A549 (cell line): ENCODE measurements around the gene SLC45A1.

Experiments used
- CEBPB ChIP-seq, 2 experiments: fragments of >200 bp in 1 of 2; sonication (Bioruptor Twin) in 1 of 2; formaldehyde crosslinking in 1 of 2; IDR thresholded peaks; 2 replicates each; pipeline ENCODE4 v1.6.1; 2012 to 2016
- CTCF ChIP-seq: fragments of >200 bp; sonication (Bioruptor Twin); formaldehyde crosslinking; IDR thresholded peaks from 3 replicates; pipeline ENCODE4 v1.5.1; 2016
- ESRRA ChIP-seq: fragments of 150-350 bp; IDR thresholded peaks from 2 replicates; pipeline ENCODE4 v1.6.1; 2014; ENCODE audit warnings: mild to moderate bottlenecking, low read length, borderline replicate concordance
- HDAC2 ChIP-seq: fragments of 200-600 bp; sonication (generic); IDR thresholded peaks from 2 replicates; pipeline ENCODE4 v1.6.1; 2016
- MAFK ChIP-seq: fragments of 450-650 bp; IDR thresholded peaks from 2 replicates; pipeline ENCODE4 v1.6.1; 2014; ENCODE audit not compliant: partially characterized antibody
- POLR2A ChIP-seq: IDR thresholded peaks from 2 replicates; pipeline ENCODE4 v1.6.1; 2012; ENCODE audit warnings: mild to moderate bottlenecking, low read length
- ZC3H11A ChIP-seq: fragments of 450-650 bp; IDR thresholded peaks from 2 replicates; pipeline ENCODE4 v1.6.1; 2014; ENCODE audit warnings: antibody characterized with exemption, mild to moderate bottlenecking
- TF ChIP-seq, protein P1 (sequence below): IDR thresholded peaks from 2 replicates; pipeline ENCODE4 v1.6.1; 2012
- TF ChIP-seq, protein P2 (sequence below): fragments of 450-650 bp; IDR thresholded peaks from 2 replicates; pipeline ENCODE4 v1.6.1; 2014; ENCODE audit warnings: antibody characterized with exemption

DNA sequence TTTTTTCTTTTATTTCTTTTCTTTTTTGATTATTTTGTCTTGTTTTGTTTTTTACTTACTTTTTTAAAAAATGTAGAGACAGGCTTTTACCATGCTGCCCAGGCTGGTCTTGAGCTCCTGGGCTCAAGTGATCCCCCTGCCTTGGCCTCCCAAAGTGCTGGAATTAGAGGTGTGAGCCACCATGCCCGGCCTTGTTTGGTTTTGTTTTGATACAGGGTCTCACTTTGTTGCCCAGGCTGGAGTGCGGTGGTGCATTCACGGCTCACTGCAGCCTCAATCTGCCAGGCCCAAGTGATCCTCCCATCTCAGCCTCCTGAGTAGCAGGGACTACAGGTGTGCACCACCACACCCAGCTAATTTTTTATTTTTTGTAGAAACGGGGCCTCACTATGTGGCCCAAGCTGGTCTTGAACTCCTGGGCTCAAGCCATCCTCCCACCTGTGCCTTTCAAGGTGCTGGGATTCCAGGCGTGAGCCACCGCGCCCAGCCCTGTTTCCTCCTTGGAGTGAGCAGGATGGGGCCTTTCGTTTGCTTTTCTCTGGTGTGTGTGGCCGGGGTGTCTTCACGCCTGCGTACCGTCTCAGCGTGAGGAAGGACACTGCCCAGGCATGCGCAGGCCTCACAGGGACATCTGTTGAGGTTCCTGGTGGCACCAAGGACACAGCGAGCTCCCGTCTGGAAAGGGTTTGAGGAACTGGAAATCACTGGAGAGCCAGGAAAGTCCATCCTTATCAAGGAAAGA, 15.5 kb downstream of the SLC45A1 start:
- no peak for TF ChIP-seq HDAC2
- TF ChIP-seq CEBPB (IDR thresholded peaks at IDR 0.05), result no peak
- TF ChIP-seq CTCF, result no peak
- TF ChIP-seq, protein P1, sequence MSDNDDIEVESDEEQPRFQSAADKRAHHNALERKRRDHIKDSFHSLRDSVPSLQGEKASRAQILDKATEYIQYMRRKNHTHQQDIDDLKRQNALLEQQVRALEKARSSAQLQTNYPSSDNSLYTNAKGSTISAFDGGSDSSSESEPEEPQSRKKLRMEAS, result no peak
- no peak for TF ChIP-seq MAFK
- TF ChIP-seq, protein P2, sequence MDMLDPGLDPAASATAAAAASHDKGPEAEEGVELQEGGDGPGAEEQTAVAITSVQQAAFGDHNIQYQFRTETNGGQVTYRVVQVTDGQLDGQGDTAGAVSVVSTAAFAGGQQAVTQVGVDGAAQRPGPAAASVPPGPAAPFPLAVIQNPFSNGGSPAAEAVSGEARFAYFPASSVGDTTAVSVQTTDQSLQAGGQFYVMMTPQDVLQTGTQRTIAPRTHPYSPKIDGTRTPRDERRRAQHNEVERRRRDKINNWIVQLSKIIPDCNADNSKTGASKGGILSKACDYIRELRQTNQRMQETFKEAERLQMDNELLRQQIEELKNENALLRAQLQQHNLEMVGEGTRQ, result no peak
- no peak for TF ChIP-seq POLR2A
- TF ChIP-seq ZC3H11A, result no peak
- no peak for TF ChIP-seq ESRRA
